Activated T-helper 1 cell treated with anti-CD3 and anti-CD28 coated beads, Interleukin-12 subunit alpha, Interleukin-12 subunit beta, Interleukin-2, Interleukin-4 antibody, amounts not matched to agents 30 ng/mL and 10 ng/mL and 1 ng/mL, durations not matched to agents 14 hours and 24 hours and 36 hours (primary cell): ENCODE results near the gene NHLRC4. TPM values are rescaled to one million over a fixed set of nuclear protein-coding genes. Genes with fewer than 3 reads are reported as not detected.

Source experiments
- DNase-seq: peaks from one replicate; pipeline ENCODE4 v3.0.0; 2021; ENCODE audit warnings: low spot score
- H3K27ac Mint-ChIP-seq: one replicate; pipeline ENCODE4 v1.8.0; 2021; ENCODE audit warnings: mild to moderate bottlenecking, mixed read lengths
- H3K27me3 Mint-ChIP-seq: one replicate; pipeline ENCODE4 v1.8.0; 2022; ENCODE audit warnings: mild to moderate bottlenecking, moderate library complexity, mixed read lengths; ENCODE audit not compliant: insufficient read depth
- H3K36me3 Mint-ChIP-seq: one replicate; pipeline ENCODE4 v1.8.0; 2021; ENCODE audit warnings: low read depth, mixed read lengths
- H3K4me1 Mint-ChIP-seq: one replicate; pipeline ENCODE4 v1.8.0; 2021; ENCODE audit warnings: low read depth, mixed read lengths
- H3K4me3 Mint-ChIP-seq: one replicate; pipeline ENCODE4 v1.8.0; 2021; ENCODE audit warnings: mild to moderate bottlenecking, moderate library complexity, mixed read lengths
- H3K9me3 Mint-ChIP-seq: one replicate; pipeline ENCODE4 v1.8.0; 2021; ENCODE audit warnings: mixed read lengths
- intact Hi-C: fragments of 100-400 bp; cut with micrococcal nuclease; formaldehyde crosslinking; loops from one replicate; pipeline ENCODE4 v1.15.1; 2024
- total RNA-seq: library from RNA; stranded (reverse); gene quantifications from 2 replicates; pipeline ENCODE4 v1.2.3, GENCODE V29; 2022

Gene NHLRC4
- total RNA-seq, 1 donor from 2014 or later: 1.2 TPM

DNA sequence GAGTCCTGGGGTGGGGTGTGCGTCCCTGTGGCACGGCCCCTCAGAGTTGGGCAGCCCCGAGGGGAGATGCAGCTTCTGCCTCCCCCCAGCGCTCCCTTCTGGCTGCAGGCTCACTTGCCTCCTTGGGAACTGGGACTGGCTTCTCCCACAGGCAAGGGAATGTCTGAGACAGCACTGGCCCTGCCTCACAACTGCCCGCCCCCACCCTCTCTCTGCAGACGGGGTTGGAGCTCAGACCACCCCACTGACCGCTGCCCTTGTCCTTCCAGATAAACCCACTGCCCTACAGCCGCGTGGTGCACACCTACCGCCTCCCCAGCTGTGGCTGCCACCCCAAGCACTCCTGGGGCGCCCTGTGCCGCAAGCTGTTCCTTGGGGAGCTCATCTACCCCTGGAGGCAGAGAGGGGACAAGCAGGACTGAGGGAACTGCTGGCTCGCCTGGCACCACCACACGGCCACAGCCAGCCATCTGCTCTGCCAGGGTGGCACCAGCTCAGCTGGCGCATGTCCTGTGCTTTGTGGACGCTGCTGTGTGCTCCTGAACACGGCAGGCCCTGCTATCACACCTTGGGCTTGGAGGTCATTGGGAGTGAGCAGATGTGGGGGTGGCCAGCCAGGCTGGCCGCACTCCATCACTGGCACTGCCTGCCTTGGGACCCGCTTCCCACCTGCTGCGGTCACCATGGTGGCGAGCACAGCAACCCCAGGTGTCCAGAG lies 16.0 kb downstream of the NHLRC4 start:
- intact Hi-C loops: no loop called here
- Mint-ChIP-seq H3K9me3 (no peaks in the 10 kb centered on the region), H3K4me1 (peaks cover 5% of the 10 kb centered on the region), H3K27me3 (no peaks in the 10 kb centered on the region), H3K27ac (no peak overlapping the region), H3K36me3 (peaks cover 3% of the 10 kb centered on the region), H3K4me3 (no peak overlapping the region)
- no peak for DNase-seq

DNA sequence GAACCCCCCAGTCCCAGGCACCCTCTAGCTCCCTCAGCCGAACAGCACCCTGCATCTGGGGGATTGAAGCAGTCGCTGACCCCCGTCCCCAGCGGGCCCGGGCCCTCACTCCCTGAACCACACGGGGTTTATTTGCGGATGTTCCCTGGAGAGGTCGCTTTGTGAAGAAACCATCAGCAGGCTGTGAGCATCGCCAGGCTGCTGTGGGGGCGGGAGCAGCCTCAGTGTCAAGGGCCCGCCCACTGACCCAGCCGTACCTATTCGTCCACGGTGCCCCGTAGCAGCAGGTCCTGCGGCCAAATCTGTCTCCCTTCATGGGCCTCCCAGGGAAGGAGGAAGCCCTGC lies 16.6 kb downstream of the NHLRC4 start:
- H3K4me3 Mint-ChIP-seq: no peak overlapping the region
- intact Hi-C loops: no loop called here
- H3K27me3 Mint-ChIP-seq: no peaks in the 10 kb centered on the region
- H3K36me3 Mint-ChIP-seq: peaks cover 3% of the 10 kb centered on the region
- no peak for DNase-seq
- H3K4me1 Mint-ChIP-seq: peaks cover 5% of the 10 kb centered on the region
- no peak overlapping the region for H3K27ac Mint-ChIP-seq
- no peaks in the 10 kb centered on the region for H3K9me3 Mint-ChIP-seq

DNA sequence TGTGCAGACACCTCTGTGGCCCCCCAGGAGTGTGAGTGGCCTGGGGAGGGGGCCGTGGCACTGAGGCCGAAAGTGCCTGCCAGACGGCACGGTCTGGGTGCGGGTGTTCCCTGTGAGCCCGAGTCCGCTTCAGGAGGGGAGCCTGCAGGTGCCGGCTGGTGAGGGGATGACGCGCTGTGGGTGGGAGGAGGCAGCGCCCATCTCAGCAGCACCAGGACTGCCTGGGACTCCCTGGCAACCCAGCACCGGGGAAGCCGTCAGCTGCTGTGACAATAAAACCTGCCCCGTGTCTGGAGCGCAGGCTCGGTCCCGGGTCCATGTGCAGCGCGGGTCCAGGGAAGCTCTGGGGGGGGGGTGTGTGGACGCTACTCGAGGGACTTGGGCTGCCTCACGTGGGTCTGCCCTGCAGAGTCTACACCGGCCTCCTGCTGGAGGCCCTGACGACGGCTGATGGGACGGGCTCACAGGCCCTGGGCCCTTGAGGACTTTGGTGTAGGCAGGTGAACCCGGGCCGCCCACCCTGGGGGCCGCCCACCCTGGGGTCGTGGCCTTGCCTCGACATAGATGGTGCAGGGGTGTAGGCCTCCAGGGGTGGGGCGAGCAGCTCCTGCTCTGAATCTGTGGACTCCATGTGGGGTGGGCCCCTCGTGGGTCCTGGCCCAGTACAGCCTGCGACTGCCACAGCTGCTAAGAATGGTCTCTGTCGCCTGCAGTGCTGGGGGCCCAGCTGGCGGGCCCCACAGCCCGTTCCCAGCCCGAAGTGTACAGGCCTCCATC lies 17.2 kb downstream of the NHLRC4 start:
- H3K4me1 Mint-ChIP-seq: peaks cover 5% of the 10 kb centered on the region
- intact Hi-C loops: no loop called here
- no peaks in the 10 kb centered on the region for H3K27me3 Mint-ChIP-seq
- H3K9me3 Mint-ChIP-seq: no peaks in the 10 kb centered on the region
- H3K27ac Mint-ChIP-seq: no peak overlapping the region
- H3K36me3 Mint-ChIP-seq: peaks cover 3% of the 10 kb centered on the region
- no peak overlapping the region for H3K4me3 Mint-ChIP-seq
- no peak for DNase-seq

DNA sequence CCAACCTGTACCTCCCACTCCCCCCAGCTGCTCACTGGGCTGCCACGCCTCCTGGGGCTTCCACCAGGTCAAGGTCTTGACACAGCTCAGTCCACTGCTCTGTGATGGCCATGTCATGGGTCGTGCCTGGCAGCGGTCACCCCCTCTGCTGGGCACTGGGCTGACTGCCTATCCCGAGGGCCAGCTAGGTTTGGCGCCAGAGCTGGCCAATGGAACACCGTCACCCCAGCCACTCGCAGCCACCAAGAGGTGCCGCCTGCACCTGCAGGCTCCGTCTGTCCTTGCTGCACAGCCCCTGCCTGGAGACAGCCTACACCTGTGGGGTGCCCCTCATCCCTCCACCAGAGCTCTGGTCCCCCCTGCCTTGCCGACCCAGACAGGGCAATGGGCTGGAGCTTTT lies 18.5 kb downstream of the NHLRC4 start:
- Mint-ChIP-seq H3K27me3 (no peaks in the 10 kb centered on the region), H3K9me3 (no peaks in the 10 kb centered on the region), H3K36me3 (peaks cover 3% of the 10 kb centered on the region), H3K4me3 (no peak overlapping the region), H3K4me1 (peaks cover 5% of the 10 kb centered on the region), H3K27ac (no peak overlapping the region)
- DNase-seq: no peak
- intact Hi-C loops: no loop called here

DNA sequence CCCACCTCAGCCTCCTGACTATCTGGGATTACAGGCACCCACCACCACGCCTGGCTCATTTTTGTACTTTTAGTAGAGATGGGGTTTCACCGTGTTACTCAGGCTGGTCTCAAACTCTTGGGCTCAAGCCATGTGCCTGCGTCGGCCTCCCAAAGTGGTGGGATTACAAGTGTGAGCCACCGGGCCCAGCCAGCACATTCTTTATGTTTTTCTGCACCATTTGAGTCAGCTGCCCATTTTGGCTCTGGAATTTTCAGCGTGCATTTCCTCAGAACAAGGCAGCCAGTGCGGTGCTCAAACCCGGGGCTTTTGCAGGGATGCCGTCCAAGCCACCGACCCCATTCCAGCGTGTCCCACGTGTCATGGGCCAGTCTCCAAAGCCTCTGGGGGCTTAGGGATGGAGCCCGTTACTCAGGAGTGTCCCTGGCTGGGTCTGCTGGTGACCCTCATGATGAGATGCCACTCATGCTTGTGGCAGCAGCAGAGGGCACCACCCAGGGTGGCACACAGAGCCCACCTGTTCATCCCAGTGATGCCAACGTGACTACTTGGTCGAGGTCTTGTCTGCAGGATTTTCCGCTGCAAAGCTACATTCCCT lies 19.3 kb downstream of the NHLRC4 start:
- intact Hi-C loops: no loop called here

DNA sequence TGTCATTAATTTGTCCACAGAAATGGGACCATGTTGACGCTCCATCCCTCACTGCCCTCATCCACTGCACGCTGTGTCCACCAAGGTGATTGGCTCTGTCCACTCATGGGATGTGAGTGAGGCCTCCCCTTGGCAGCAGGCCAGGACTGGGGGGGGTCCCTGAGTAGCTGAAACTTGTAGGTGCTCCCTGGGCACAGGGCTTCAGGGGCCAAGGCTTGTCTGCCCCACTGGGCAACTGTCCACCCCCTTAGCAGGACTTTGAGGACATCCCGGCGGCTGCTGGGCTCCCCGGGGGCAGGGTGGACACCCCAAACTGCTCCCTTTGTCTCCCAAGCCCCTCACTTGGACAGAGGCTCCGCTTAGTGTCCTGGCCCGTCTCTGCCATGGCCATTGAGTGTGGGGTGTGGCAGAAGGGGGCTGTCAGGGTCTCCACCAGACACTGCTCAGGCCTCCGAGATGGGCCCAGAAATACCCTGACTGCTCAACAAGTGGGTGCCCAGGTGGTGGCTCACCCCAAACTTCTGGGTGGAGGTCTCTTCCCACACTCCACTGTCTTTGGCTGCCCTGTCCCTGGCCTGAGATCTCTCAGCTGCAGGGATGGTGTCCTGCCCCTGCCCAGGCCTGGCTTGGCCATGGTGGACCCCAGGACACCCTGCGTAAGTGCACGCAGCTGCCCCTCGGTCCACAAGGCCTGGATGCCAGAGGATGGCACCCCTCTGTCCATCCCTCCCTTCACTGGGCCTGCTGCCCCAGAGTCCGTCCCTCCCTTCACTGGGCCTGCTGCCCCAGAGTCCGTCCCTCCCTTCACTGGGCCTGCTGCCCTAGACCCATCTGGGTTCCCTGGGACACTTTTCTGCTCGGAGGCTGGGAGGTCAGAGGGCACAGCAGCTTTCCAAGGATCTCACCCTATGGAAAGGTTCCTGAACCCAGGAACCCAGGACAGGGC lies 20.1 kb downstream of the NHLRC4 start:
- DNase-seq: no peak
- Mint-ChIP-seq H3K9me3 (no peaks in the 10 kb centered on the region), H3K27ac (peak overlapping the region; percentile 86), H3K36me3 (peaks cover 3% of the 10 kb centered on the region), H3K4me1 (peaks cover 15% of the 10 kb centered on the region), H3K27me3 (no peaks in the 10 kb centered on the region), H3K4me3 (peak overlapping the region; percentile 96)
- intact Hi-C loops: no loop called here

More for the DNA sequence above, 19.3 kb downstream of the NHLRC4 start:
- Mint-ChIP-seq H3K4me1 (peaks cover 12% of the 10 kb centered on the region), H3K36me3 (peaks cover 3% of the 10 kb centered on the region), H3K4me3 (no peak overlapping the region), H3K27ac (no peak overlapping the region), H3K27me3 (no peaks in the 10 kb centered on the region), H3K9me3 (no peaks in the 10 kb centered on the region)
- DNase-seq: no peak

DNA sequence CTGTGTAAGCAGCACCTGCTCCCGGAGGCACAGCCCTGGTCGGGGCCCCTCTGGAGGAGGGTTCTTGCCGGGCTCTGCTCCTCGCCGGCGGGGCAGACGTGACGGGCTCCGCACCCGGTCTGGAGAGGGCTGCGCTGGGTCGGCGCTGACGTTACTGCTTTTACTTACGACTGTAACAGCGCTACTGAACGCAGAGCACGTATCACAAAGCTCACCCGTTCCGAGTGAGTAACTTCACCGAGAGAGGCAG lies 21.8 kb downstream of the NHLRC4 start:
- peaks cover 3% of the 10 kb centered on the region for H3K36me3 Mint-ChIP-seq
- H3K9me3 Mint-ChIP-seq: no peaks in the 10 kb centered on the region
- DNase-seq: peak; percentile 57
- H3K27ac Mint-ChIP-seq: peak overlapping the region; percentile 99
- peaks cover 19% of the 10 kb centered on the region for H3K4me1 Mint-ChIP-seq
- intact Hi-C loops: loop anchor here (1.0 to 2.0 kb wide), 3 partner anchors 18 to 236 kb away; partner anchors contain the start of gene AXIN1
- H3K27me3 Mint-ChIP-seq: no peaks in the 10 kb centered on the region
- H3K4me3 Mint-ChIP-seq: peak overlapping the region; percentile 96

DNA sequence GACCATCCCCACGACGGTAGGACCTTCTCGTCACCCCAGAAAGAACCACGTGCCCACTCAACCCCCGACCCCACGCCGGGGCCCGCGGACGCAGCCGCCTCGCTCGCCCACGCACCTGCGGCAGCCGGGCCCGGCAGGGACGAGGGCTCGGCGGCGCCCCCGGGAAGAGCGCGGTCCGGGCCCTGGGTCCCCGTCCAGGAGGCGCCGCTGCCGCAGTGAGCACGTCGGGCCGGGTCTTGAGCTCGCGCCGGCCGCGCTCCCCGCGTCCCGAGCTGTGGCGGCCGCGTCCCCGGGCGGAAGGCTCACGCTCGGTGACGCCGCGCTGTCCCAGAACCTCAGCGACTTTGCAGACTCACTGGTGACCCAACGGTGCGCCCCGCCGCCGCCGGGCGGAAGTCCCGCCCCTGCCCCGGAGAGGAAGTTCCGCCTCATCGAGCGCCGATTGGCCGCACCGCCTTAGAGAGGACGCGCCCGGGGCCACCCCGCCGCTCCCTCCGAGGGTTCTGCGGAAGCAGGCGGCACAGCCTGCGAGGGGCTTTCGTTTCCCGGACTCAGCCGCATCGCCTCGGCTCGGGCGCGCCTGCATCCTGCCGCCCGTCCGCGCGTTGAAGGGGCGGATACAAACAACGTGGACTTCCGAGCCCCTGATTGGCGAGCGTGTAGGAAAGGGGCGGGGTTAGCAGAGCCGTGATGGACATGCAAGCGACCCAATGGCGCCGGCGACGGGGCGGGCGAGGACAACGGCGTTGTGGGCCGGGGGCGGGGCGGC lies 22.3 kb downstream of the NHLRC4 start:
- Mint-ChIP-seq H3K4me3 (peak overlapping the region; percentile 97), H3K27me3 (no peaks in the 10 kb centered on the region), H3K9me3 (no peaks in the 10 kb centered on the region), H3K27ac (peak overlapping the region; percentile 100), H3K36me3 (peaks cover 3% of the 10 kb centered on the region), H3K4me1 (peaks cover 20% of the 10 kb centered on the region)
- intact Hi-C loops: loop anchor here (1.0 to 2.0 kb wide), 8 partner anchors 19 to 355 kb away; partner anchors contain the start of genes AXIN1, CAPN15, DECR2 and FAM234A
- DNase-seq: peak; percentile 96

DNA sequence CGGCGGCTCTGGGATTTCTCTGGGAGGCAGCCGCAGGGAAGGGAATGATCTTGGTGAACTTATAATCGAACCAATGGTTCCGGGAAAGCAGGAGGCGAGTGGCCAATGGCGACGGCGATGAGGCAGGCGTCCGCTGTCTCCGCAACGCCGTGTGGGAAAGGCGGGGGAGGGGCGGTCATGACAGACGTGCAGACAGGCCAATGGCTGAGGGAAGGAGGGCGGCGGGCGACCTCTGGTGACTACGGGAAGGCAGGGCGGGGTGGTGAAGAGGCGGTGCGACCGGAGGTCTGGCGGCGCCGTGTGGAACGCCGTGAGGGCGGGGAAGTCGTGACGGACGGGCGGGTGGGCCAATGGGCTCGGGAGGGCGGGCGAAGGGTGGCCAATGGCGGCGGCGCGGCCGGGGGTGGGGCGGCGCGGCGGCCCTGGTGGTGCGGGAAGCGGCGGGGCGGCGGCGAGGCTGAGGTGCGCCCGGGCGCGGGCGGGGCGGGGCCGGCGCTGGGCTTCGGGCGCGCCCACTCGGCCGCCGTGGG lies 22.9 kb downstream of the NHLRC4 start, which contains the start of gene RAB40C:
Gene RAB40C, plus strand, starts transcription at position 409 of the 530 bp plus-strand sequence. CDS start 226 bp downstream, outside the sequence.
- peak; percentile 97 for DNase-seq
- intact Hi-C loops: loop anchor here (1.0 to 5.0 kb wide), 8 partner anchors 47 to 903 kb away; partner anchors contain the start of genes AXIN1, CAPN15, DECR2 and FAM234A
- Mint-ChIP-seq H3K27me3 (no peaks in the 10 kb centered on the region), H3K36me3 (peaks cover 3% of the 10 kb centered on the region), H3K4me3 (peak within 1 kb of the TSS; percentile 97), H3K9me3 (no peaks in the 10 kb centered on the region), H3K27ac (peak within 1 kb of the TSS; percentile 100), H3K4me1 (peaks cover 26% of the 10 kb centered on the region)

DNA sequence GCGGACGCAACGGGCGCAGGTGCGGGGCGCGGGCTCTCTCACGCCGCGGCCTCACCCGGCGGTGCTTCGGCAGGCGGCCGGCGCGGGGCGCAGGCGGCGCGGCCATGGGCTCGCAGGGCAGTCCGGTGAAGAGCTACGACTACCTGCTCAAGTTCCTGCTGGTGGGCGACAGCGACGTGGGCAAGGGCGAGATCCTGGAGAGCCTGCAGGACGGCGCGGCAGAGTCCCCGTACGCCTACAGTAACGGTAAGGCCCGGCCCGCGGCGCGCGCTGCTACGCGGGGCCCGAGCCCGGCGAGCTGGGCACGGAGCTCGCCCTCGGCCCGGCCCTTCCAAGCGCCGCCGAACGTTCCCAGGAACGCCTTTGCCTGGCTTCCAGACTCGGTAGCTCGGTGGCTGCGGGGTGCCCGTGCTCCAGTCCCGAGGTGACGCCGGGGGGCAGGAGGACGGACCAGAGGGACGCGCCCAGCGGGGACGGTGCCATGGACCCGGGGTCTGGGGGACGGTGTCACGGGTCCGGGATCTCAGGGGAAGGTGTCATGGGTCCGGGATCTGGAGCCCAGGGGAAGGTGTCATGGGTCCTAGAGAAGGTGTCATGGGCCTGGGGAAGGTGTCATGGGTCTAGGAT lies 23.5 kb downstream of the NHLRC4 start:
- Mint-ChIP-seq H3K4me1 (peaks cover 26% of the 10 kb centered on the region), H3K27me3 (no peaks in the 10 kb centered on the region), H3K27ac (peak overlapping the region; percentile 83), H3K9me3 (no peaks in the 10 kb centered on the region), H3K36me3 (peaks cover 3% of the 10 kb centered on the region), H3K4me3 (peak overlapping the region; percentile 87)
- no peak for DNase-seq
- intact Hi-C loops: loop anchor here (5.0 kb wide), 1 partner anchor 902 kb away; the partner anchor contains the start of gene TELO2

DNA sequence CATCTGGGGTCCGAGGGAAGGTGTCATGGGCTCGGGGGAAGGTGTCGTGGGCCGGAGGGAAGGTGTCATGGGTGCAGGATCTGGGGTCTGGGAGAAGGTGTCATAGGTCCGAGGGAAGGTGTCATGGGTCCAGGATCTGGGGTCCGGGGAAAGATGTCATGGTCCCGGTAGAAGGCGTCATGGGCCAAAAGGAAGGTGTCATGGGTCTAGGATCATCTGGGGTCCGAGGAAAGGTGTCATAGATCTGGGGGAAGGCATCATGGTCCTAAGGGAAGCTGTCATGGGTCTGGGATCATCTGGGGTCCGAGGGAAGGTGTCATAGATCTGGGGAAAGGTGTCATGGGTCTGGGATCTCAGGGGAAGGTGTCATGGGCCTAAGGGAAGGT lies 24.0 kb downstream of the NHLRC4 start:
- Mint-ChIP-seq H3K27ac (peak overlapping the region; percentile 83), H3K36me3 (peaks cover 4% of the 10 kb centered on the region), H3K9me3 (no peaks in the 10 kb centered on the region), H3K4me3 (peak overlapping the region; percentile 87), H3K4me1 (peaks cover 26% of the 10 kb centered on the region), H3K27me3 (no peaks in the 10 kb centered on the region)
- no peak for DNase-seq
- intact Hi-C loops: loop anchor here (5.0 kb wide), 1 partner anchor 901 kb away; the partner anchor contains the start of gene TELO2
